Measurements from ENCODE around the gene HIBADH. TPM values are rescaled to one million over a fixed set of nuclear protein-coding genes. Genes with fewer than 3 reads are reported as not detected.

HIBADH gene
- total and polyA plus RNA-seq, 2 donors (not counting 3 experiments of a cell fraction or from before 2014, with no cell fraction given): 22.6 to 30.5 TPM

DNA sequence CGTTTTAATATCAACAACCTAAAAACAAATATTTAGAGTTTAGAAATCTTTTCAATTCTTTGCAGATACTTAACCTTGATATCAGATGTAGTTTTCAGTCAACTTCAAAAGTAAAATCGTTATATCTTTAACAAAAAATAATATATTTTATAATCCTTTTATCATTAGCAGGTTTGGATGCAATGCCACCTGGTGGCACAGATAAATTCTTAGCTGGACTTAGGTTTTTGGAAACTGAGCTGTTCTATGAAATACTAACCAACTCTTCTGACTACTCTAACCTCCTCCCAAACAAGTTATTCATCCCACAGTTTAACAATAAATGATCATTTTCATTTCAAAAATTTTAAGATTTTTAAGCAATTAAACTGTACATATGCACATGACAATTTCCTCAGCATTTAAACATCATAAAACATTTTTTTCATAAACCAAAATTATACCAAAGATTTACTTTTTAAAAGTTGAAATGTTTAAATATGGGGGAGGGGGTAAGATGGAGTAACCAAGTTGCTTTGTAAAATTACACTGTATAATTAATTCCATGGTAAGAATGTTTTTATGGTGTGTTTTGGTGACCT lies 56.9 kb downstream of the HIBADH start:
- Histone ChIP-seq H2AFZ (ENCODE audit: low read depth, low read length) (no peak overlapping the region), H3K9me3 (replicated peaks; ENCODE audit: control insufficient read depth, insufficient read depth, low read length) (no peaks in the 10 kb centered on the region), H3K4me2 (ENCODE audit: insufficient read depth, low read length) (peak overlapping the region; percentile 93), H3K27me3 (ENCODE audit: control insufficient read depth in 2 of 2, insufficient read depth in 2 of 2, low read length in 2 of 2) (no peaks in the 10 kb centered on the region), H4K20me1 (replicated peaks; ENCODE audit: control insufficient read depth, extremely low read depth, insufficient read depth, low read length) (no peaks in the 10 kb centered on the region), H3K27ac (ENCODE audit: insufficient read depth, low read depth, low read length) (peak overlapping the region; percentile 66), H3K9ac (replicated peaks; ENCODE audit: extremely low read depth, insufficient read depth, low read length) (peak overlapping the region; percentile 17), H3K9me1 (replicated peaks; ENCODE audit: control insufficient read depth, extremely low read depth, insufficient read depth, low read length) (no peaks in the 10 kb centered on the region), H3K79me2 (ENCODE audit: control insufficient read depth, insufficient read depth, low read length) (no peaks in the 10 kb centered on the region), H3K36me3 (ENCODE audit: control insufficient read depth in 2 of 2, extremely low read depth in 1 of 2, insufficient read depth in 2 of 2, low read length in 2 of 2) (no peaks in the 10 kb centered on the region), H3K4me1 (ENCODE audit: control insufficient read depth, extremely low read depth, insufficient read depth, low read length) (peaks cover 25% of the 10 kb centered on the region), H3K4me3 (replicated peaks in 1 of 3; ENCODE audit: insufficient read depth in 1 of 3, low read depth in 1 of 3, low read length in 3 of 3) (peak overlapping the region in 1 of 3 experiments; percentile 24)
- FAIRE-seq (no peak), DNase-seq (ENCODE audit: low read depth, low spot score) (peak; percentile 63)
- BruUV-seq (replicated peaks): no TSS peak
- ChIA-PET POLR2A (interaction anchor here (0.7 to 1.7 kb wide), 2 partner anchors 36 to 169 kb away, joined by 3 to 6 read pairs; no protein-coding TSS in a partner anchor), CTCF (interaction anchor here (0.6 to 5.3 kb wide), 53 partner anchors 9 to 491 kb away, joined by 3 to 71 read pairs (median 4); partner anchors contain the start of genes EVX1, HIBADH, HOXA11 and HOXA13)
- intact Hi-C loops (cut with micrococcal nuclease): loop anchor here (1.0 to 10.0 kb wide), 7 partner anchors 36 to 1403 kb away; partner anchors contain the start of genes CBX3, HNRNPA2B1 and TAX1BP1
- dilution Hi-C loops (cut with MboI; ENCODE audit: extremely low pct_ligation_motif_present, low sequenced_read_pairs): no loop called here
- no peak for TF ChIP-seq MYC (IDR thresholded peaks at IDR 0.05; ENCODE audit: low read depth, low read length)
- TF ChIP-seq GATA2 (IDR thresholded peaks at IDR 0.05; ENCODE audit: insufficient read depth, insufficient read length, low read depth, low read length): no peak
- no peak for TF ChIP-seq POLR2AphosphoS5 (IDR thresholded peaks at IDR 0.05; ENCODE audit: insufficient read depth, low read depth, low read length)
- no peak for TF ChIP-seq EZH2 (IDR thresholded peaks at IDR 0.05; ENCODE audit: borderline replicate concordance, low read depth, low read length, severe bottlenecking)
- no peak for TF ChIP-seq JUN (IDR thresholded peaks at IDR 0.05; ENCODE audit: borderline replicate concordance, insufficient read depth, insufficient read length, low read depth)
- no peak for TF ChIP-seq MAX (IDR thresholded peaks at IDR 0.05; ENCODE audit: insufficient read depth, insufficient read length)
- TF ChIP-seq, protein P1, sequence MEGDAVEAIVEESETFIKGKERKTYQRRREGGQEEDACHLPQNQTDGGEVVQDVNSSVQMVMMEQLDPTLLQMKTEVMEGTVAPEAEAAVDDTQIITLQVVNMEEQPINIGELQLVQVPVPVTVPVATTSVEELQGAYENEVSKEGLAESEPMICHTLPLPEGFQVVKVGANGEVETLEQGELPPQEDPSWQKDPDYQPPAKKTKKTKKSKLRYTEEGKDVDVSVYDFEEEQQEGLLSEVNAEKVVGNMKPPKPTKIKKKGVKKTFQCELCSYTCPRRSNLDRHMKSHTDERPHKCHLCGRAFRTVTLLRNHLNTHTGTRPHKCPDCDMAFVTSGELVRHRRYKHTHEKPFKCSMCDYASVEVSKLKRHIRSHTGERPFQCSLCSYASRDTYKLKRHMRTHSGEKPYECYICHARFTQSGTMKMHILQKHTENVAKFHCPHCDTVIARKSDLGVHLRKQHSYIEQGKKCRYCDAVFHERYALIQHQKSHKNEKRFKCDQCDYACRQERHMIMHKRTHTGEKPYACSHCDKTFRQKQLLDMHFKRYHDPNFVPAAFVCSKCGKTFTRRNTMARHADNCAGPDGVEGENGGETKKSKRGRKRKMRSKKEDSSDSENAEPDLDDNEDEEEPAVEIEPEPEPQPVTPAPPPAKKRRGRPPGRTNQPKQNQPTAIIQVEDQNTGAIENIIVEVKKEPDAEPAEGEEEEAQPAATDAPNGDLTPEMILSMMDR (IDR thresholded peaks at IDR 0.05; ENCODE audit: extremely low read depth in 1 of 2, insufficient read depth in 1 of 2, low read depth in 1 of 2, low read length in 2 of 2): peak in 1 of 2 donors; percentile 41
- TF ChIP-seq POLR2A (IDR thresholded peaks at IDR 0.05; ENCODE audit: low read depth, low read length): no peak

All from endothelial cell of umbilical vein (primary cell).